Muscle of arm (tissue), 14 donors: ENCODE data around the gene MEMO1. TPM values are rescaled to one million over a fixed set of nuclear protein-coding genes. Genes with fewer than 3 reads are reported as not detected.
"Not testable (repeated sequence)": the region's sequence is repeated elsewhere in the genome, so short reads cannot be mapped to it uniquely, and the experiment has no call there.

Source experiments
- DNase-seq: peaks from one replicate; pipeline ENCODE4 v3.0.0-alpha.2; 2013
- long read RNA-seq, 11 donors: transcript quantifications; one replicate each; lab custom pipeline, GENCODE V29; 2026
- polyA plus RNA-seq, 12 donors: library from polyadenylated mRNA; unstranded; fragments of 120-200 nt; gene quantifications; one replicate each; pipeline ENCODE4 v1.2.1, GENCODE V29; 2013; ENCODE audit not compliant: insufficient read length in 12 of 12

Gene MEMO1
- 10 to 100 TPM in 11 of 12 donors, not detected in 1; 13.0 to 46.0 (median 42.8) TPM for polyA plus RNA-seq
- long read RNA-seq, donor 1, full-length matches to known transcripts = 4 of 4 reads
- long read RNA-seq, donor 1, partial matches to known transcripts = 0 of 4 reads
- long read RNA-seq, donor 1, other reads (novel, unspliced or antisense) = 0 of 4 reads
- long read RNA-seq, donor 2, full-length matches to known transcripts = 9 of 9 reads
- long read RNA-seq, donor 2, partial matches to known transcripts = 0 of 9 reads
- long read RNA-seq, donor 2, other reads (novel, unspliced or antisense) = 0 of 9 reads
- long read RNA-seq, donor 3, full-length matches to known transcripts = 5 of 5 reads
- long read RNA-seq, donor 3, partial matches to known transcripts = 0 of 5 reads
- long read RNA-seq, donor 3, other reads (novel, unspliced or antisense) = 0 of 5 reads
- long read RNA-seq, donor 4, full-length matches to known transcripts = 6 of 6 reads
- long read RNA-seq, donor 4, partial matches to known transcripts = 0 of 6 reads
- long read RNA-seq, donor 4, other reads (novel, unspliced or antisense) = 0 of 6 reads
- long read RNA-seq, donor 5, full-length matches to known transcripts = 9 of 9 reads
- long read RNA-seq, donor 5, partial matches to known transcripts = 0 of 9 reads
- long read RNA-seq, donor 5, other reads (novel, unspliced or antisense) = 0 of 9 reads
- long read RNA-seq, donor 6, full-length matches to known transcripts = 6 of 6 reads
- long read RNA-seq, donor 6, partial matches to known transcripts = 0 of 6 reads
- long read RNA-seq, donor 6, other reads (novel, unspliced or antisense) = 0 of 6 reads
- long read RNA-seq, donor 7, full-length matches to known transcripts = 5 of 5 reads
- long read RNA-seq, donor 7, partial matches to known transcripts = 0 of 5 reads
- long read RNA-seq, donor 7, other reads (novel, unspliced or antisense) = 0 of 5 reads
- long read RNA-seq, donor 8, full-length matches to known transcripts = 6 of 6 reads
- long read RNA-seq, donor 8, partial matches to known transcripts = 0 of 6 reads
- long read RNA-seq, donor 8, other reads (novel, unspliced or antisense) = 0 of 6 reads
- long read RNA-seq, donor 9, full-length matches to known transcripts = 1 of 1 reads
- long read RNA-seq, donor 9, partial matches to known transcripts = 0 of 1 reads
- long read RNA-seq, donor 9, other reads (novel, unspliced or antisense) = 0 of 1 reads
- long read RNA-seq, donor 10, full-length matches to known transcripts = 11 of 11 reads
- long read RNA-seq, donor 10, partial matches to known transcripts = 0 of 11 reads
- long read RNA-seq, donor 10, other reads (novel, unspliced or antisense) = 0 of 11 reads
- long read RNA-seq, donor 11, full-length matches to known transcripts = 6 of 6 reads
- long read RNA-seq, donor 11, partial matches to known transcripts = 0 of 6 reads
- long read RNA-seq, donor 11, other reads (novel, unspliced or antisense) = 0 of 6 reads

- DNase-seq = peak; percentile 91
Measured at GRCh38 chr2:32010670-32011484, at the start of gene MEMO1. Gene MEMO1 (minus strand): TSS chr2:32011008. CDS start chr2:32010247, 761 bp downstream.

GRCh38 chr2:32060266-32060665 is 49.5 kb upstream of the MEMO1 start:
- no peak for DNase-seq

- DNase-seq = no peak
Measured at GRCh38 chr2:32058130-32058529, 47.3 kb upstream of the MEMO1 start.

- not testable (repeated sequence) for DNase-seq
Measured at GRCh38 chr2:32054583-32054982, 43.8 kb upstream of the MEMO1 start.

- no peak for DNase-seq
Measured at GRCh38 chr2:32051836-32052439, 41.1 kb upstream of the MEMO1 start.

- DNase-seq = no peak
Measured at GRCh38 chr2:32043561-32043960, 32.8 kb upstream of the MEMO1 start.

GRCh38 chr2:32039447-32040219 is 28.8 kb upstream of the MEMO1 start, which contains the start of gene DPY30:
Gene DPY30 (minus strand): TSS chr2:32039805. CDS start chr2:32039456, 349 bp downstream.
- peak; percentile 95 for DNase-seq

- DNase-seq = not testable (repeated sequence)
Measured at GRCh38 chr2:32034198-32034887, 23.5 kb upstream of the MEMO1 start.

GRCh38 chr2:32018789-32019482 is 8.1 kb upstream of the MEMO1 start:
- DNase-seq = not testable (repeated sequence)

GRCh38 chr2:32012872-32013271 is 2.1 kb upstream of the MEMO1 start:
- no peak for DNase-seq

GRCh38 chr2:32011485-32011960 is 715 bp upstream of the MEMO1 start:
- peak; percentile 4 for DNase-seq

- peak; percentile 42 for DNase-seq
Measured at GRCh38 chr2:32010280-32010669, 533 bp downstream of the MEMO1 start.

- DNase-seq = peak; percentile 29
Measured at GRCh38 chr2:32009516-32010256, 1.1 kb downstream of the MEMO1 start.

GRCh38 chr2:32008805-32009515 is 1.8 kb downstream of the MEMO1 start:
- peak; percentile 7 for DNase-seq

GRCh38 chr2:32007121-32007391 is 3.8 kb downstream of the MEMO1 start:
- DNase-seq = no peak

GRCh38 chr2:32005371-32005976 is 5.3 kb downstream of the MEMO1 start:
- no peak for DNase-seq
